LNCAP (cell line): ENCODE measurements around the gene SLC6A8.

Experiments used
- TF ChIP-seq, protein P1 (sequence below): fragments of 450-650 bp; IDR thresholded peaks from 2 replicates; pipeline ENCODE4 v1.5.1; 2017; ENCODE audit warnings: mild to moderate bottlenecking

The SLC6A8 gene

DNA sequence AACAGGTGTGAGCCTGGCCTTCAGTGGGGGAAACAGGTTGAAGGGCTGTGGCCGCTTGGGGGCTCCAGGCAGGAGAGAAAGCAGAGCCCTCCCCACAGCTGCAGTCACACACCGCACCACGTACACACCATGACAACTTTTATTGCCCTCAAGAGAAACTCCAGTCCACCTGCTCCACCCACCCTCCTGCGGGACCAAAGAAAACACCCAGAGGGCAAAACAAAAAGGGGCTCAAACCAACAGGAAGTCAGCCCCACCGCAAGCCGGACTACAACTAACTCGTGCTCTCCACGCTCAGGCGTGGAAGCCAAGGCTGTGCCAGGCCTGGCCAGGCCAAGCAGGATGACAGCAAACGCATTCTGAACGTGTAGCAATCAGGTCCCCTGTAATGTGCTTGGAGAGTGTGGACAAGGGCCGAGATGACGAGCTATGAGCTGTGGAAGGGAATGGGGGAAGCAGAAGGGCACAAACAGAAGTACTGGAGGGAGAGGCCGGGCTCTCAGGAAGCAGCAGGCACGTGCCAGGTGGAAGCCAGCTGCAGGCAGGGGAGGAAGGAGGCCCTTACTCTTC, 12.7 kb downstream of the SLC6A8 start:
- TF ChIP-seq, protein P1, sequence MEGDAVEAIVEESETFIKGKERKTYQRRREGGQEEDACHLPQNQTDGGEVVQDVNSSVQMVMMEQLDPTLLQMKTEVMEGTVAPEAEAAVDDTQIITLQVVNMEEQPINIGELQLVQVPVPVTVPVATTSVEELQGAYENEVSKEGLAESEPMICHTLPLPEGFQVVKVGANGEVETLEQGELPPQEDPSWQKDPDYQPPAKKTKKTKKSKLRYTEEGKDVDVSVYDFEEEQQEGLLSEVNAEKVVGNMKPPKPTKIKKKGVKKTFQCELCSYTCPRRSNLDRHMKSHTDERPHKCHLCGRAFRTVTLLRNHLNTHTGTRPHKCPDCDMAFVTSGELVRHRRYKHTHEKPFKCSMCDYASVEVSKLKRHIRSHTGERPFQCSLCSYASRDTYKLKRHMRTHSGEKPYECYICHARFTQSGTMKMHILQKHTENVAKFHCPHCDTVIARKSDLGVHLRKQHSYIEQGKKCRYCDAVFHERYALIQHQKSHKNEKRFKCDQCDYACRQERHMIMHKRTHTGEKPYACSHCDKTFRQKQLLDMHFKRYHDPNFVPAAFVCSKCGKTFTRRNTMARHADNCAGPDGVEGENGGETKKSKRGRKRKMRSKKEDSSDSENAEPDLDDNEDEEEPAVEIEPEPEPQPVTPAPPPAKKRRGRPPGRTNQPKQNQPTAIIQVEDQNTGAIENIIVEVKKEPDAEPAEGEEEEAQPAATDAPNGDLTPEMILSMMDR = no peak

DNA sequence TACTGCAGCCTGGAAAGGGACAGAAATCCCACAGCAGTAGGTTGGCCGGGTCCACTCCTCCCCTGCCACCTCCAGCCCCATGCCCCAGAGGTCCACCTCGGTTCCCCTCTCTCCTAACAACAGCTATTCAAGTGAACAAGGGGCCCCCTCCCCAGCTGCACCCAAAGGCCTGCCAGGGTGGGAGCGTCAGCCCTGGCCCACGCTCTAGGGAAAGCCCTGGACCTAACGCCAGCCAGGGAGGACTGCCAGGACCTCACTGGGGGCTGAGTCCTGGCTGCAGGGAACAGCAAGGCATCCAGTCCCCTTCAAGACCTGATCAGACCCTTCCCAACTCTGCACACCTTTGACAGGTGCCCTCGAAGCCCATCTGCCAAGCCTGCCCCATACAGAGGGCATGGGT, 13.2 kb downstream of the SLC6A8 start:
- TF ChIP-seq, protein P1 = no peak

DNA sequence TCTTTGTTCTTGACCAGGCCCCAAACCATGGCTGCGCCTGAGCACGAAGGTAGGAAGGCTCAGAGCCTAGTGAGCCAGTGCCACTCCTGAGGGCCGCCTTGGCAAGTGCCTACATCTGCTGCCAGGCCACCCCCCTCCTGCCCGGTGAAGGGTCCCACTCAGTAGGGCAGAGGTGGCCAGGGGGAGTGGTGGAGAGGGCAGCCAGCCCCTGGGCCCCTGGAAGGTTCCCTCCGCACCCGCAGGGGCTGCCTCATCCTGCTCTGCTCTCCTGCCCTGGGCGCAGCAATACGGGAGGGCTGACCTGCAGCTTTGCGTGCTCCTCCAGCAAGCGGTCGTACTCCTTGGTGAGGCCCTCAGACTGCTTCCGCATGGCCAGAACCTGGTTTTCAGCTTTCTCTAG, 14.0 kb downstream of the SLC6A8 start:
- TF ChIP-seq, protein P1 = no peak

DNA sequence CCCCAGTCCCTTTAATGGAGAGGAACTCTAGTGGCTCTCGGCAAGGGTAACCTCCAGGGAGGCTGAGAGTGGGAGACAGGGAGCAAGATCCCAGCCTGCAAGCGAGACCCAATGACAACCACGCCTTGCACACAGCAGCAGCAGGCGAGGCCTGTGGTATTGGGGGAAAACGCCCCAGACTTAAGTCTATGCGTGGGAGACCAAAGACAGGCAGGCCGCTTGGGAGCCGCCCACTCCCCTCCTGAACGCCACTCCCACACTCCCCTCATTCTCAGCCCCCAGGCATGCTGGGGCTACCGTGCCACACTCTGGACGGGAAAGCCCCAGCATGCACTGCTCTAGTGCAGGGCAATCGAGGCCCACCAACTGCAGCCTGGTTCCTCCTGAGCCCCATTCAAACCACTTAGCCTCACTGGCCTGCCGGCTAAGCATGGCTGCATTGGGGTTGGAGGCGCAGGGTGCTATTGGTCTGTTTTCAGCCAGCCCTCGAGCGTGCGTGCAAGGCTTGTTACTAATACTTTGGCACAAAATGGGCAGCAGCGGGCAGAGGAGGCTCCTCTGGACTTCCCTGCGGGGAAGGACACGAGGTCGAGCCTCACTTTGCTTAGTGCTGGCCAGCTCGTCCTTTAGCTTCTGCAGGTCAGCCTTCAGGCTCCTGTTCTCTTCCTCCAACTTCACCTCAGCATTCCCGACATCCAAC, 14.8 kb downstream of the SLC6A8 start:
- TF ChIP-seq, protein P1 = no peak

DNA sequence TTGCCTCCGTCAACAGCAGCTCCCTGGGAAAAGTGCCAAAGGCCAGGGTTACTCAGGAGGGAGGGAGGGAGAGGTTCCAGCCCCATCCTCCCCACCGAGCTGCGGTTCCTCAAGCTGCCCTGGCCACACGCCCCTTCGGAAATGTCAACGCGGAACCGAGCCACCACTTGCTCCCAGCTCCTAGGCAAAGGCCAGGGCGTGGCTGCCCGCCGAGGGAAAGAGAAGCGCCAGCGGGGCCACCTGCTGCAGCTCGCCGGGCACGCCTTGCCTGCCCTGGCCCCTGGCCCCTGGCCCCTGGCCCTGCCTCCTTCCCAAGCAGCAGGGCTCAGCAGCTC, 15.3 kb downstream of the SLC6A8 start:
- TF ChIP-seq, protein P1 = no peak

DNA sequence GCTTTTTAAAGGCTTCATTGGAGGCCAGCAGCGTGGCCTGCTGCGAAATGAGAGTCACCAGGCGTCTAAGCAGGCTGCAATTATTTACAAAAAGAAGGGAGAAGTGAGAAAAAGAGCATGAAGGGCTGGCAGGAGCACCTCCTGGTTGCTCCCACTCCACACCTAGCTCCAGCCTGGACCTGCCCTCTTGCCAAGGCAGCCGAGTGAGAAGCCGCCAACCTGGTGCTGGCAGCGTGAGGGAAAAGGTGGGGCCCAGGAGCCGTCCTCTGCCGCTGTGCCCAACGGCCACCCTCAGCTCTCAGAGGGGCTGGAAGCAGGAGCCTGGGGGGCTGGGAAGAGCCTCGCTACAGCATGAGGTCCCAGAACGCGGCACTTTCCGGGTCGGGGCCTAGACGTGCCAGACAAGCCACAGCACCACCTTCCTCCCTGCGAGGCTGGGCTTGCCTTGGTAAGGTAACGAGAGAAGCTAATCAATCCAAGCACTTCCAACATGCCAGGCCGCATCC, 16.3 kb downstream of the SLC6A8 start:
- TF ChIP-seq, protein P1 = no peak

DNA sequence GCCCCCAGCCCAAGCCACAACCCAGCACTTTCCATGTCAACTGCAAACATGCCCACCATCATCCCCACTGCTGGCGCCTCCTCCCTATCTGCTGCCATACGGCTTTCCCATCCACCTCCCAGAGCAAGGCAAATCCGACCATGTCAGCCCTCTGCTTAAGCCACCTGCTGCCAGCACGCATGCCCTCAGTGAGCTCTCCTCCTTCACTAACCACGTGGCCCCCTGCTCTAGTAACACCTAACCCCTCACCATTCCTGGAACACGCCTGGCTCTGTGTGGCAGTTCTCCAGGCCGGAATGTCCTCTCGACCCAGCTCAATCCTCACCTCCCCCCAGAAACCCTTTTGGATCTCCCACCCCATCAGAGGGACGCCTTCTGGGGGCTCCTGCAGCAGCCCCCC, 19.1 kb downstream of the SLC6A8 start:
- TF ChIP-seq, protein P1 = no peak
